Measurements from ENCODE around the gene SEMA6B.
A peak's percentile ranks its signal among the peaks of the same experiment; 100 is the strongest.

SEMA6B gene

GRCh38 chr19:4589579-4590410, 30.3 kb upstream of the SEMA6B start:
- no peak for DNase-seq (ENCODE audit: low read depth, low spot score)

GRCh38 chr19:4588291-4588761, 28.8 kb upstream of the SEMA6B start:
- DNase-seq (ENCODE audit: low read depth, low spot score): no peak

GRCh38 chr19:4587527-4587926, 28.0 kb upstream of the SEMA6B start:
- DNase-seq (ENCODE audit: low read depth, low spot score): no peak

GRCh38 chr19:4586691-4587090, 27.2 kb upstream of the SEMA6B start:
- DNase-seq (ENCODE audit: low read depth, low spot score): no peak

GRCh38 chr19:4586245-4586644, 26.8 kb upstream of the SEMA6B start:
- no peak for DNase-seq (ENCODE audit: low read depth, low spot score)

GRCh38 chr19:4585556-4585955, 26.1 kb upstream of the SEMA6B start:
- no peak for DNase-seq (ENCODE audit: low read depth, low spot score)

- no peak for DNase-seq (ENCODE audit: low read depth, low spot score)
Measured at GRCh38 chr19:4584670-4585460, 25.4 kb upstream of the SEMA6B start.

GRCh38 chr19:4583961-4584669, 24.6 kb upstream of the SEMA6B start:
- DNase-seq (ENCODE audit: low read depth, low spot score): no peak

GRCh38 chr19:4582980-4583842, 23.7 kb upstream of the SEMA6B start:
- no peak for DNase-seq (ENCODE audit: low read depth, low spot score)

- DNase-seq (ENCODE audit: low read depth, low spot score): no peak
Measured at GRCh38 chr19:4581666-4582553, 22.4 kb upstream of the SEMA6B start.

GRCh38 chr19:4580961-4581665, 21.6 kb upstream of the SEMA6B start:
- DNase-seq (ENCODE audit: low read depth, low spot score): no peak

- DNase-seq (ENCODE audit: low read depth, low spot score): no peak
Measured at GRCh38 chr19:4580021-4580901, 20.8 kb upstream of the SEMA6B start.

GRCh38 chr19:4579389-4579788, 19.9 kb upstream of the SEMA6B start:
- DNase-seq (ENCODE audit: low read depth, low spot score): no peak

- DNase-seq (ENCODE audit: low read depth, low spot score): no peak
Measured at GRCh38 chr19:4578552-4579248, 19.2 kb upstream of the SEMA6B start.

GRCh38 chr19:4577020-4577782, 17.7 kb upstream of the SEMA6B start:
- no peak for DNase-seq (ENCODE audit: low read depth, low spot score)

- peak; percentile 31 for DNase-seq (ENCODE audit: low read depth, low spot score)
Measured at GRCh38 chr19:4576016-4576933, 16.8 kb upstream of the SEMA6B start.

Measured in activated naive CD8-positive, alpha-beta T cell treated with anti-CD3 and anti-CD28 coated beads, Interleukin-2, amount 50 U/mL, for 16 hours (primary cell).